Duodenal mucosa (tissue), 2 donors: Measurements from ENCODE around the gene DDX52.
"Not testable (repeated sequence)": the region's sequence is repeated elsewhere in the genome, so short reads cannot be mapped to it uniquely, and the experiment has no call there.

Experiments
- H3K27ac ChIP-seq: one replicate; pipeline ENCODE4 v1.7.0; 2013; ENCODE audit warnings: low read depth, low read length
- H3K27me3 ChIP-seq, 2 donors: one replicate each; pipeline ENCODE4 v1.7.0; 2013; ENCODE audit warnings: low read length in 2 of 2, control low read depth in 1 of 2; ENCODE audit not compliant: insufficient read depth in 2 of 2, control insufficient read depth in 1 of 2
- H3K36me3 ChIP-seq, 2 donors: one replicate each; pipeline ENCODE4 v1.7.0; 2013; ENCODE audit warnings: low read length in 2 of 2, control low read depth in 1 of 2; ENCODE audit not compliant: insufficient read depth in 2 of 2, control insufficient read depth in 1 of 2
- H3K4me1 ChIP-seq, 2 donors: one replicate each; pipeline ENCODE4 v1.7.0; 2013; ENCODE audit warnings: low read length in 2 of 2, control low read depth in 1 of 2; ENCODE audit not compliant: insufficient read depth in 2 of 2, control insufficient read depth in 1 of 2
- H3K4me3 ChIP-seq, 2 donors: one replicate each; pipeline ENCODE4 v1.7.0; 2013; ENCODE audit warnings: low read length in 2 of 2, low read depth in 1 of 2
- H3K9ac ChIP-seq, 2 donors: one replicate each; pipeline ENCODE4 v1.7.0; 2013; ENCODE audit warnings: low read length in 2 of 2, low read depth in 1 of 2
- H3K9me3 ChIP-seq, 2 donors: one replicate each; pipeline ENCODE4 v1.7.0; 2013; ENCODE audit warnings: low read length in 2 of 2, control low read depth in 1 of 2; ENCODE audit not compliant: control insufficient read depth in 1 of 2

DDX52 gene

DNA sequence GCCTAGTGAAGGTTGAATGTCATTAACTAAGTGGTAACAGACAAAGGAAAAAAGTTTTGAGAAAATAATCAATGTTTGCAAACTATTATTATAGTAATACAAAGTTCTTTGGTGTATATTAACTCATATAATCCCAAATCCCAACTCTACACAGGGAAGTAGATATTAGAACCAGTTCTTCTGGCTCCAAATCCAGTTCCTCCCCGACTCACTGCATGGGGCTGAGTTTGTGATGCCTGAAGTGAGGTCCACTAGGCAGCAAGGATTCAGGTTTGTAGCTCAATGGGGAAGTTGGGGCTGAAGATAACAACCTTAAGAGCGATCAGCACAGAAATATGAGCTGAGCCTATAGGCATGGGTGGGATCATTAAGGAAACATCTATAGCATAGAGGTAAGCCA, 28.4 kb downstream of the DDX52 start:
- Histone ChIP-seq H3K27ac (no peak overlapping the region), H3K9me3 (no peaks in the 10 kb centered on the region), H3K36me3 (peaks cover 16 to 60% of the 10 kb centered on the region in 2 donors), H3K4me1 (peaks cover under 1 to 1% of the 10 kb centered on the region in 2 donors), H3K27me3 (no peaks in the 10 kb centered on the region), H3K9ac (no peak overlapping the region), H3K4me3 (no peak overlapping the region)

DNA sequence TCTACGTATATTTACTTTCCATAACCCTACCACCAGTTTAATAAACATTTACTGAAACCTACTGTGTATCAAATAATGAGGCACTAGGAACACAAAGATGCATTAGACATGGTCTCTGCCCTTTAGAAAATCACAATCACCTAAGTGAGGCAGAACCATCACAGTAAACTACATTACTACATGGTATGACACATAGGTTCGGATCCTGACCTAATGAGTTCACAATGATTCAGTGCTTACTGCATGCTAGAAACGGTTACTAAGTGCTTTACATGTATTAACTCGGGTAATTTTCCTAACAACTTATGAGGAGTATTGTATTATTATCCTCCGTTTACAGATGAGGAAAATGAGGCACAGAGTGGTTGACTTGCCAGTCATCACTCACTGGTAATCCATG, 28.9 kb downstream of the DDX52 start:
- Histone ChIP-seq H3K36me3 (peaks cover 13 to 56% of the 10 kb centered on the region in 2 donors), H3K4me3 (no peak overlapping the region), H3K9me3 (no peaks in the 10 kb centered on the region), H3K27me3 (no peaks in the 10 kb centered on the region), H3K4me1 (peaks cover 3% of the 10 kb centered on the region in 2 donors), H3K9ac (no peak overlapping the region), H3K27ac (no peak overlapping the region)

GRCh38 chr17:37610971-37611370, 32.3 kb downstream of the DDX52 start:
- Histone ChIP-seq H3K36me3 (peaks cover 5 to 32% of the 10 kb centered on the region in 2 donors), H3K9ac (no peak overlapping the region), H3K4me3 (no peak overlapping the region), H3K4me1 (peaks cover 3 to 6% of the 10 kb centered on the region in 2 donors), H3K27ac (no peak overlapping the region), H3K9me3 (no peaks in the 10 kb centered on the region), H3K27me3 (no peaks in the 10 kb centered on the region)

- not testable (repeated sequence) for H3K27me3 ChIP-seq, H3K4me1 ChIP-seq, H3K9me3 ChIP-seq, H3K27ac ChIP-seq
- Histone ChIP-seq H3K9ac (peak overlapping the region; percentile 59 to 63), H3K36me3 (peaks cover 5 to 26% of the 10 kb centered on the region in 2 donors), H3K4me3 (peak overlapping the region; percentile 76 to 88)
These were observed 33.2 kb downstream of the DDX52 start for GRCh38 chr17:37610041-37610420.

DNA sequence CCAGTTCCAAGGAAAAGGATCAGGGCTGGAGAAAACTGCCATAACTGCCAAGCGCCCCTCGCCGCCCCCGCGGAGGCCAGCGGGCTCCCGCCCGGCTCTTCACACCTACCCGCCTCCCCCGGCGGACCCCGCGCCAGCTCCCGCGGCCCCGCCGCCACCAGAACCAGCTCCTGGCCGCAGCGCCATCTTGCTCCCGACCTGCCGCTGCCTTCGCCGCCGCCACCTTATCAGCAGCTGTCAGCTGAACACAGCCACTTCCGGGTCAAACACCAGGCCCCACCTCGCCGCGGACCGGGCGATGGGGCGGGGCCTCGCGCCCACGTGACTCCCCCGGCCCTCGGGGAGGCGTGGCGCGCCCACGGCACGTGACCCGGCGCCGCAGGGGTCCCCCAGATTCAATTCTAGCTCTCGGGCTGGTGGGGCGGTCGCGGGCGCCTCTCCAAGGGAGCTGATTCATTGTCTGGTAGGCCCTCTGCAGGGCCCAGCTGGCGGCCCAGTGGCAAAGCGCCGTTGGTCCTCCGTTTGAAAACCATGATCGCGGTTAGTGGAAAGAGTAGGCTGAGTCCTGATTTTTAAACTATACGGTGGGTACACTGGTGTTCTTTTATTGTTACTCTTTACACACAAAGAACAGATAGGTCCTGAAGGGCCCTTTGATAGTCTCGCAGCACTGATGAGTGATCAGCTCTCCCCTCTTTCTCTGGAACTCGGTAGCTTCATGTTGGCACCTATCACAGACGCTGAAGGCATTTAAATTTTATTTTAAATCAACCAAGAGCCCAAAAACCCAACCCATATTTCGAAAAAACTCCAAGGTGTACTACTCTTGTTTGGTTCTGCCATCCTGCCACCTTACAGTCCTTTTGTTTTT, 33.8 kb downstream of the DDX52 start, which contains the start of gene SYNRG:
Gene SYNRG (minus strand): TSS at position 249 of the 871 bp plus-strand sequence. CDS start 63 bp downstream, at position 186.
- Histone ChIP-seq H3K27ac (peak within 1 kb of the TSS; percentile 72), H3K9ac (peak within 1 kb of the TSS; percentile 79 to 84), H3K4me1 (peaks cover 3 to 6% of the 10 kb centered on the region in 2 donors), H3K36me3 (peaks cover 5 to 20% of the 10 kb centered on the region in 2 donors), H3K27me3 (no peaks in the 10 kb centered on the region), H3K9me3 (no peaks in the 10 kb centered on the region), H3K4me3 (peak within 1 kb of the TSS; percentile 76 to 88)

- Histone ChIP-seq H3K9me3 (no peaks in the 10 kb centered on the region), H3K36me3 (peaks cover 4 to 11% of the 10 kb centered on the region in 2 donors), H3K4me1 (peaks cover 3 to 6% of the 10 kb centered on the region in 2 donors), H3K9ac (peak overlapping the region; percentile 79 to 84), H3K27ac (peak overlapping the region; percentile 72), H3K4me3 (peak overlapping the region; percentile 76 to 88), H3K27me3 (no peaks in the 10 kb centered on the region)
These were observed 34.7 kb downstream of the DDX52 start for GRCh38 chr17:37608351-37609169.

- Histone ChIP-seq H3K27ac (no peak overlapping the region), H3K27me3 (no peaks in the 10 kb centered on the region), H3K36me3 (peaks cover 0 to 6% of the 10 kb centered on the region in 2 donors), H3K4me3 (peak overlapping the region; percentile 76 to 88), H3K4me1 (peaks cover 3 to 6% of the 10 kb centered on the region in 2 donors), H3K9me3 (no peaks in the 10 kb centered on the region), H3K9ac (peak overlapping the region in 1 of 2 donors; percentile 79)
These were observed 35.5 kb downstream of the DDX52 start for GRCh38 chr17:37607637-37608331.

- Histone ChIP-seq H3K4me3 (peak overlapping the region in 1 of 2 donors; percentile 25), H3K4me1 (peaks cover 3 to 6% of the 10 kb centered on the region in 2 donors), H3K27ac (no peak overlapping the region), H3K9me3 (no peaks in the 10 kb centered on the region), H3K27me3 (no peaks in the 10 kb centered on the region), H3K36me3 (no peaks in the 10 kb centered on the region), H3K9ac (no peak overlapping the region)
These were observed 37.3 kb downstream of the DDX52 start for GRCh38 chr17:37605813-37606505.

- H3K27ac ChIP-seq: no peak overlapping the region
- peaks cover 3 to 6% of the 10 kb centered on the region in 2 donors for H3K4me1 ChIP-seq
- H3K4me3 ChIP-seq: no peak overlapping the region
- no peak overlapping the region for H3K9ac ChIP-seq
- H3K36me3 ChIP-seq: peaks cover 0 to 3% of the 10 kb centered on the region in 2 donors
- H3K9me3 ChIP-seq: no peaks in the 10 kb centered on the region
- no peaks in the 10 kb centered on the region for H3K27me3 ChIP-seq
These were observed 38.2 kb downstream of the DDX52 start for GRCh38 chr17:37605081-37605480.
